WTC11 (cell line): ENCODE measurements around the gene SRRM2. TPM values are rescaled to one million over a fixed set of nuclear protein-coding genes. Genes with fewer than 3 reads are reported as not detected.

ENCODE experiments used
- ATAC-seq: fragments of 200-7000 bp; cut with Tn5 transposase; 2 replicates; pipeline ENCODE4 v1.10.0; 2021; ENCODE audit warnings: mild to moderate bottlenecking, moderate library complexity
- CTCF ChIA-PET: fragments of 300-600 bp; sonication (Branson Sonifier 250); formaldehyde crosslinking; loops from one replicate; lab custom pipeline; 2021; ENCODE audit warnings: antibody characterized with exemption; lab: Charles Lee
- POLR2A ChIA-PET: fragments of 350-600 bp; sonication (Branson Sonifier 250); formaldehyde crosslinking; loops from one replicate; lab custom pipeline; 2021; ENCODE audit warnings: antibody characterized with exemption; lab: Charles Lee
- DNase-seq: peaks from one replicate; pipeline ENCODE4 v3.0.0; 2021; ENCODE audit warnings: low spot score
- H3K27ac Mint-ChIP-seq: 2 replicates; pipeline ENCODE4 v1.8.0; 2021; ENCODE audit warnings: mixed read lengths
- H3K27me3 Mint-ChIP-seq: 2 replicates; pipeline ENCODE4 v1.8.0; 2021; ENCODE audit warnings: low read depth, mild to moderate bottlenecking, moderate library complexity, mixed read lengths
- H3K36me3 Mint-ChIP-seq: 2 replicates; pipeline ENCODE4 v1.8.0; 2021; ENCODE audit warnings: mixed read lengths
- H3K4me1 Mint-ChIP-seq: 2 replicates; pipeline ENCODE4 v1.8.0; 2022; ENCODE audit warnings: mixed read lengths
- H3K4me3 Mint-ChIP-seq: 2 replicates; pipeline ENCODE4 v1.8.0; 2021; ENCODE audit warnings: mild to moderate bottlenecking, moderate library complexity, mixed read lengths
- H3K9me3 Mint-ChIP-seq: 2 replicates; pipeline ENCODE4 v1.8.0; 2021; ENCODE audit warnings: mixed read lengths
- ATF1 ChIP-seq: sonication (generic); formaldehyde crosslinking; IDR thresholded peaks from 2 replicates; pipeline ENCODE4 v1.8.1; 2023; ENCODE audit warnings: mild to moderate bottlenecking, moderate library complexity, missing genetic modification reagents
- ETV6 ChIP-seq: sonication (generic); formaldehyde crosslinking; IDR thresholded peaks from 2 replicates; pipeline ENCODE4 v1.8.1; 2022; ENCODE audit warnings: mild to moderate bottlenecking, missing genetic modification reagents
- OVOL2 ChIP-seq: fragments of 250-450 bp; sonication (Bioruptor Pico); IDR thresholded peaks from 2 replicates; pipeline ENCODE4 v1.9.0; 2021; ENCODE audit warnings: mild to moderate bottlenecking, borderline replicate concordance
- RELA ChIP-seq: sonication (generic); formaldehyde crosslinking; IDR thresholded peaks from 2 replicates; pipeline ENCODE4 v1.8.1; 2022; ENCODE audit warnings: missing genetic modification reagents, mild to moderate bottlenecking, borderline replicate concordance
- SMAD3 ChIP-seq: sonication (generic); formaldehyde crosslinking; IDR thresholded peaks from 2 replicates; pipeline ENCODE4 v1.8.0; 2022; ENCODE audit warnings: missing genetic modification reagents, mild to moderate bottlenecking, borderline replicate concordance
- SMAD4 ChIP-seq: sonication (generic); formaldehyde crosslinking; IDR thresholded peaks from 2 replicates; pipeline ENCODE4 v1.8.0; 2022; ENCODE audit warnings: mild to moderate bottlenecking, missing genetic modification reagents
- ZNF121 ChIP-seq: sonication (generic); formaldehyde crosslinking; IDR thresholded peaks from 2 replicates; pipeline ENCODE4 v1.8.0; 2023; ENCODE audit warnings: missing genetic modification reagents
- ZNF232 ChIP-seq: sonication (generic); formaldehyde crosslinking; IDR thresholded peaks from 2 replicates; pipeline ENCODE4 v1.8.0; 2022; ENCODE audit warnings: mild to moderate bottlenecking, missing genetic modification reagents
- total RNA-seq: library from RNA; stranded (reverse); gene quantifications from 3 replicates; pipeline ENCODE4 v1.2.3, GENCODE V29; 2021
- TF ChIP-seq, protein P1 (sequence below): sonication (generic); formaldehyde crosslinking; IDR thresholded peaks from 2 replicates; pipeline ENCODE4 v1.8.0; 2023; ENCODE audit warnings: missing genetic modification reagents
- TF ChIP-seq, protein P2 (sequence below): fragments of 250-450 bp; sonication (Bioruptor Pico); IDR thresholded peaks from 2 replicates; pipeline ENCODE4 v1.9.0; 2021; ENCODE audit warnings: mild to moderate bottlenecking
- TF ChIP-seq, protein P3 (sequence below): fragments of 200-600 bp; IDR thresholded peaks from 2 replicates; pipeline ENCODE4 v1.8.0; 2022; ENCODE audit warnings: antibody characterized with exemption
- TF ChIP-seq, protein P4 (sequence below): sonication (generic); formaldehyde crosslinking; IDR thresholded peaks from 2 replicates; pipeline ENCODE4 v1.8.1; 2023; ENCODE audit warnings: mild to moderate bottlenecking, missing genetic modification reagents, moderate library complexity
- TF ChIP-seq, protein P5 (sequence below): fragments of 250-450 bp; sonication (Bioruptor Pico); IDR thresholded peaks from 2 replicates; pipeline ENCODE4 v1.8.0; 2021; ENCODE audit warnings: mild to moderate bottlenecking
- TF ChIP-seq, protein P6 (sequence below): sonication (generic); formaldehyde crosslinking; IDR thresholded peaks from 2 replicates; pipeline ENCODE4 v1.8.1; 2023; ENCODE audit warnings: mild to moderate bottlenecking, missing genetic modification reagents, borderline replicate concordance
- TF ChIP-seq, protein P7 (sequence below): sonication (generic); formaldehyde crosslinking; IDR thresholded peaks from 2 replicates; pipeline ENCODE4 v1.8.0; 2022; ENCODE audit warnings: mild to moderate bottlenecking, missing genetic modification reagents
- TF ChIP-seq, protein P8 (sequence below): sonication (generic); formaldehyde crosslinking; conservative IDR thresholded peaks from 2 replicates; pipeline ENCODE4 v1.8.1; 2022; ENCODE audit warnings: mild to moderate bottlenecking, missing genetic modification reagents

Gene SRRM2
- total RNA-seq, 1 experiment from 2014 or later, result 823 TPM

DNA sequence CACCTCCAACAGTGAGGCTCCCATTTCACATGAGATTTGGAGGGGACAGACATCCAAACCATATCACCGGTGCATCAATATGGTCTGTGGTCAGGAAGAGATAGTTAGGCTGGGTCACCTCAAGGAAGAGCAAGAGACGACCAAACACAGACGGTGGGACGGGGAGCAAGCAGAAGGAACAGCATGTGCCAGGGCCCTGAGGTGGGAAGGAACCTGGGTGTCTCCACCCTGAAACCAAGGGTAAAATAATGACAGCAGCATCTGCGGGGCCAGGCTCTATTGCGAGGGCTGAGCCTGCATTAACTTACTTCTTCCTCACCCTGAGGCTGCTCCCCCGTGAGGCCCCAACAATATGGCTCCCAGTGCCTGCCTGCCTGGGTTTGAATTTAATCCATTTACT lies 55.7 kb downstream of the SRRM2 start:
- ATAC-seq (no peak), DNase-seq (no peak)
- ChIA-PET CTCF (interaction anchor here (0.8 to 2.1 kb wide), 4 partner anchors 9 to 119 kb away, joined by 3 to 10 read pairs (median 4); partner anchors contain the start of genes PRSS21 and PRSS41), POLR2A (no interaction called here)
- H3K4me3 Mint-ChIP-seq, result no peak overlapping the region
- TF ChIP-seq, protein P1, sequence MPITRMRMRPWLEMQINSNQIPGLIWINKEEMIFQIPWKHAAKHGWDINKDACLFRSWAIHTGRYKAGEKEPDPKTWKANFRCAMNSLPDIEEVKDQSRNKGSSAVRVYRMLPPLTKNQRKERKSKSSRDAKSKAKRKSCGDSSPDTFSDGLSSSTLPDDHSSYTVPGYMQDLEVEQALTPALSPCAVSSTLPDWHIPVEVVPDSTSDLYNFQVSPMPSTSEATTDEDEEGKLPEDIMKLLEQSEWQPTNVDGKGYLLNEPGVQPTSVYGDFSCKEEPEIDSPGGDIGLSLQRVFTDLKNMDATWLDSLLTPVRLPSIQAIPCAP, result no peak
- TF ChIP-seq SMAD3, result no peak
- no peak for TF ChIP-seq OVOL2 (CRISPR knock-in tag)
- no peak for TF ChIP-seq ZNF121 (CRISPR knock-in tag)
- peaks cover 28% of the 10 kb centered on the region for H3K27me3 Mint-ChIP-seq
- peaks cover 13% of the 10 kb centered on the region for H3K9me3 Mint-ChIP-seq
- H3K36me3 Mint-ChIP-seq, result no peaks in the 10 kb centered on the region
- no peaks in the 10 kb centered on the region for H3K4me1 Mint-ChIP-seq
- no peak overlapping the region for H3K27ac Mint-ChIP-seq

DNA sequence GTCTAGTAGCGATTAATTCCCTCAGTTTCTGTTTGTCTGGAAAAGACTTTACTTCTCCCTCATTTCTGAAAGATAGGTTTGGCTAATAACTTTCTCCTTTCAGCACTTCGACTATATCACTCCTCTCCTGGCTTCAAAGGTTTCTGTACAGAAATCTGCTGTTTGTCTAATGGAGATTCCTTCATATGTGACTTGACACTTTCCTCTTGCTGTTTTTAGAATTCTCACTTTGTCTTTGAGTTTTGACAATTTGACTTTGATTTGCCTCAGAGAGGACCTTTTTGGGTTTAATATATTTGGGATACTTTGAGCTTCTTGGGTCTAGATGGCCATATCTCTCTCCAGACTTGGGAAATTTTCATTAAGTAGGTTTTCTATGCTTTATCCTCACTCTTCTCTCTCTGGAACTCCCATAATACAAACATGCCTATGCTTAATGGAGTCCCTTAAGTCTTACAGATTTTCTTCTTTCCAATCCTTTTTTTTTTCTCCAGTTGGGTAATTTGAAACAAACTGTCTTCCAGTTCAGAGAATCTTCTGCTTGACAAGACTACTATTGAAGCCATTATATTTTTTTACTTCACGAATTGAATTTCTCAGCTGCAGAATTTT lies 56.8 kb downstream of the SRRM2 start:
- POLR2A ChIA-PET, result no interaction called here
- Mint-ChIP-seq H3K36me3 (no peaks in the 10 kb centered on the region), H3K27ac (no peak overlapping the region), H3K4me1 (no peaks in the 10 kb centered on the region), H3K9me3 (peaks cover 5% of the 10 kb centered on the region), H3K4me3 (no peak overlapping the region), H3K27me3 (peaks cover 28% of the 10 kb centered on the region)
- TF ChIP-seq, protein P2, sequence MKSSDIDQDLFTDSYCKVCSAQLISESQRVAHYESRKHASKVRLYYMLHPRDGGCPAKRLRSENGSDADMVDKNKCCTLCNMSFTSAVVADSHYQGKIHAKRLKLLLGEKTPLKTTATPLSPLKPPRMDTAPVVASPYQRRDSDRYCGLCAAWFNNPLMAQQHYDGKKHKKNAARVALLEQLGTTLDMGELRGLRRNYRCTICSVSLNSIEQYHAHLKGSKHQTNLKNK (CRISPR knock-in tag), result no peak
- TF ChIP-seq SMAD4 (CRISPR knock-in tag), result no peak
- TF ChIP-seq, protein P3, sequence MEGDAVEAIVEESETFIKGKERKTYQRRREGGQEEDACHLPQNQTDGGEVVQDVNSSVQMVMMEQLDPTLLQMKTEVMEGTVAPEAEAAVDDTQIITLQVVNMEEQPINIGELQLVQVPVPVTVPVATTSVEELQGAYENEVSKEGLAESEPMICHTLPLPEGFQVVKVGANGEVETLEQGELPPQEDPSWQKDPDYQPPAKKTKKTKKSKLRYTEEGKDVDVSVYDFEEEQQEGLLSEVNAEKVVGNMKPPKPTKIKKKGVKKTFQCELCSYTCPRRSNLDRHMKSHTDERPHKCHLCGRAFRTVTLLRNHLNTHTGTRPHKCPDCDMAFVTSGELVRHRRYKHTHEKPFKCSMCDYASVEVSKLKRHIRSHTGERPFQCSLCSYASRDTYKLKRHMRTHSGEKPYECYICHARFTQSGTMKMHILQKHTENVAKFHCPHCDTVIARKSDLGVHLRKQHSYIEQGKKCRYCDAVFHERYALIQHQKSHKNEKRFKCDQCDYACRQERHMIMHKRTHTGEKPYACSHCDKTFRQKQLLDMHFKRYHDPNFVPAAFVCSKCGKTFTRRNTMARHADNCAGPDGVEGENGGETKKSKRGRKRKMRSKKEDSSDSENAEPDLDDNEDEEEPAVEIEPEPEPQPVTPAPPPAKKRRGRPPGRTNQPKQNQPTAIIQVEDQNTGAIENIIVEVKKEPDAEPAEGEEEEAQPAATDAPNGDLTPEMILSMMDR, result no peak
- TF ChIP-seq ZNF232 (CRISPR knock-in tag), result no peak
- TF ChIP-seq, protein P4, sequence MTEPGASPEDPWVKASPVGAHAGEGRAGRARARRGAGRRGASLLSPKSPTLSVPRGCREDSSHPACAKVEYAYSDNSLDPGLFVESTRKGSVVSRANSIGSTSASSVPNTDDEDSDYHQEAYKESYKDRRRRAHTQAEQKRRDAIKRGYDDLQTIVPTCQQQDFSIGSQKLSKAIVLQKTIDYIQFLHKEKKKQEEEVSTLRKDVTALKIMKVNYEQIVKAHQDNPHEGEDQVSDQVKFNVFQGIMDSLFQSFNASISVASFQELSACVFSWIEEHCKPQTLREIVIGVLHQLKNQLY (CRISPR knock-in tag), result no peak
- TF ChIP-seq, protein P5, sequence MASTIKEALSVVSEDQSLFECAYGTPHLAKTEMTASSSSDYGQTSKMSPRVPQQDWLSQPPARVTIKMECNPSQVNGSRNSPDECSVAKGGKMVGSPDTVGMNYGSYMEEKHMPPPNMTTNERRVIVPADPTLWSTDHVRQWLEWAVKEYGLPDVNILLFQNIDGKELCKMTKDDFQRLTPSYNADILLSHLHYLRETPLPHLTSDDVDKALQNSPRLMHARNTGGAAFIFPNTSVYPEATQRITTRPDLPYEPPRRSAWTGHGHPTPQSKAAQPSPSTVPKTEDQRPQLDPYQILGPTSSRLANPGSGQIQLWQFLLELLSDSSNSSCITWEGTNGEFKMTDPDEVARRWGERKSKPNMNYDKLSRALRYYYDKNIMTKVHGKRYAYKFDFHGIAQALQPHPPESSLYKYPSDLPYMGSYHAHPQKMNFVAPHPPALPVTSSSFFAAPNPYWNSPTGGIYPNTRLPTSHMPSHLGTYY (CRISPR knock-in tag), result no peak
- TF ChIP-seq ZNF121 (CRISPR knock-in tag), result no peak
- TF ChIP-seq ATF1, result no peak
- TF ChIP-seq ETV6 (CRISPR knock-in tag), result no peak
- TF ChIP-seq, protein P6, sequence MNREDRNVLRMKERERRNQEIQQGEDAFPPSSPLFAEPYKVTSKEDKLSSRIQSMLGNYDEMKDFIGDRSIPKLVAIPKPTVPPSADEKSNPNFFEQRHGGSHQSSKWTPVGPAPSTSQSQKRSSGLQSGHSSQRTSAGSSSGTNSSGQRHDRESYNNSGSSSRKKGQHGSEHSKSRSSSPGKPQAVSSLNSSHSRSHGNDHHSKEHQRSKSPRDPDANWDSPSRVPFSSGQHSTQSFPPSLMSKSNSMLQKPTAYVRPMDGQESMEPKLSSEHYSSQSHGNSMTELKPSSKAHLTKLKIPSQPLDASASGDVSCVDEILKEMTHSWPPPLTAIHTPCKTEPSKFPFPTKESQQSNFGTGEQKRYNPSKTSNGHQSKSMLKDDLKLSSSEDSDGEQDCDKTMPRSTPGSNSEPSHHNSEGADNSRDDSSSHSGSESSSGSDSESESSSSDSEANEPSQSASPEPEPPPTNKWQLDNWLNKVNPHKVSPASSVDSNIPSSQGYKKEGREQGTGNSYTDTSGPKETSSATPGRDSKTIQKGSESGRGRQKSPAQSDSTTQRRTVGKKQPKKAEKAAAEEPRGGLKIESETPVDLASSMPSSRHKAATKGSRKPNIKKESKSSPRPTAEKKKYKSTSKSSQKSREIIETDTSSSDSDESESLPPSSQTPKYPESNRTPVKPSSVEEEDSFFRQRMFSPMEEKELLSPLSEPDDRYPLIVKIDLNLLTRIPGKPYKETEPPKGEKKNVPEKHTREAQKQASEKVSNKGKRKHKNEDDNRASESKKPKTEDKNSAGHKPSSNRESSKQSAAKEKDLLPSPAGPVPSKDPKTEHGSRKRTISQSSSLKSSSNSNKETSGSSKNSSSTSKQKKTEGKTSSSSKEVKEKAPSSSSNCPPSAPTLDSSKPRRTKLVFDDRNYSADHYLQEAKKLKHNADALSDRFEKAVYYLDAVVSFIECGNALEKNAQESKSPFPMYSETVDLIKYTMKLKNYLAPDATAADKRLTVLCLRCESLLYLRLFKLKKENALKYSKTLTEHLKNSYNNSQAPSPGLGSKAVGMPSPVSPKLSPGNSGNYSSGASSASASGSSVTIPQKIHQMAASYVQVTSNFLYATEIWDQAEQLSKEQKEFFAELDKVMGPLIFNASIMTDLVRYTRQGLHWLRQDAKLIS (CRISPR knock-in tag), result no peak
- no peak for TF ChIP-seq RELA (CRISPR knock-in tag)
- TF ChIP-seq, protein P7, sequence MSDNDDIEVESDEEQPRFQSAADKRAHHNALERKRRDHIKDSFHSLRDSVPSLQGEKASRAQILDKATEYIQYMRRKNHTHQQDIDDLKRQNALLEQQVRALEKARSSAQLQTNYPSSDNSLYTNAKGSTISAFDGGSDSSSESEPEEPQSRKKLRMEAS (CRISPR knock-in tag), result no peak
- TF ChIP-seq, protein P8, sequence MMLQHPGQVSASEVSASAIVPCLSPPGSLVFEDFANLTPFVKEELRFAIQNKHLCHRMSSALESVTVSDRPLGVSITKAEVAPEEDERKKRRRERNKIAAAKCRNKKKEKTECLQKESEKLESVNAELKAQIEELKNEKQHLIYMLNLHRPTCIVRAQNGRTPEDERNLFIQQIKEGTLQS (CRISPR knock-in tag), result no peak
- CTCF ChIA-PET, result interaction anchor here (5.1 kb wide), 1 partner anchor 12 kb away, joined by 29 read pairs; the partner anchor contains the start of gene PRSS41
- no peak for DNase-seq
- ATAC-seq, result no peak
